Astrocyte (in vitro differentiated cells and primary cell): ENCODE data around the gene FN1.

Source experiments
- CTCF ChIP-seq: IDR thresholded peaks from 2 replicates; pipeline ENCODE4 v1.5.1; 2011; ENCODE audit warnings: low read depth, mild to moderate bottlenecking, inconsistent platforms, low read length, moderate library complexity; ENCODE audit not compliant: insufficient read depth
- EZH2 ChIP-seq: IDR thresholded peaks from 2 replicates; pipeline ENCODE4 v1.6.1; 2012; ENCODE audit warnings: mild to moderate bottlenecking, low read length, inconsistent platforms; ENCODE audit not compliant: insufficient read depth

DNA sequence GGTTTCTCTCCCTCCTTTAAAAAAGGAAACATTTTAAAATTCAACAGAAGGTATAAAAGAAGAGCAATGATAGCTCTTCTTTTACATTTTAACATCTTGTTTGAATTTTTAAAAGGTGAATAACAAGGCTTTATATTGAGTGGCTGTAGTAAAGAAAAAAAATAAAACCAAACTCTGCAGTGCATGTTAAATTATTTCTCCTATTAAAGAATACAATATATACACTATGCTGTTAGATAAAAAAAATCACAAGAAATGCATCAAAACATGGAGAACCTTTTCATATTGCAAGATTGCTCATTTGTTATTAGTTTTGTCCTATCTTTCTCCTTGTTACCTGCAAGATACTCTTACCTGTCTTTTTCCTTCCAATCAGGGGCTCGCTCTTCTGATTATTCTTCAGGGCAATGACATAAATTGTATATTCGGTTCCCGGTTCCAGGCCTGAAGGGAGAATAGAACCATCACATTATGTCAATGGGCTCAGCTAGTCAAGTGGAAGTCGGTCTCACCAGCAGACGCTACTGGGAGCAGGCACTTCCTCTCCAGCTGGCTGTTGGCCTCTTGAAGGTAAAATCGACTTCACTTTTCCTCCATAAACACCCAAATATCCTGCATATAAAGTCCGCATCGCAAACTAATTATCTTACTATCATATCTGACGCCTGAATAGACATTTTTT, 62.8 kb downstream of the FN1 start:
- no peak for TF ChIP-seq CTCF
- no peak for TF ChIP-seq EZH2
